Measurements from ENCODE around the gene ABO.
"Not testable (repeated sequence)": the region's sequence is repeated elsewhere in the genome, so short reads cannot be mapped to it uniquely, and the experiment has no call there.

Gene ABO

DNA sequence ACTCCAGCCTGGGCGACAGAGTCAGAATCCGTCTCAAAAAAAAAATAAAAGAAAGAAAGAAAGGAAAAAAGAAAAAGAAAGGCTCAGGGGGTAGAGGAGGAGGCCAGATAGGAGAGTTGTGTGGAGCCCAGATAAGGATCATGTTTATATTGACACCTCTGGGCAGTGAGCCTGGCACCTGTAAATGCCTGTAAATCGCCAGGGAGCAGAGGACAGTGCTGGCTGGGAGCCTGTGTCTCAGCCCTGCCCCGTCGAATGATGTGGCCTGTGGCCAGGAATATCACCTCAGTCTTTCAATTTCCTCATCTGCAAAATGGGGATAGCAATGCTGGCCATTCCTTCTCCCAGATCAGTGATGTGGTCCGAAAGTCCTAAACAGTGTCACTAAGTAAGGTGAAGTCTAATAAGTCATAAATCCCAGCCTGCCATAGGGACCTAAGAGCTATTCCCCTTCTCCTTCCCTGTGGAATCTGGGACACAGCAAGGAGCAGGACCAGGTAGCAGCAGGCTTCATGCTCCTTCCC, 10.3 kb upstream of the ABO start:
- H3K27me3 ChIP-seq (ENCODE audit: control insufficient read depth, low read length), result no peaks in the 10 kb centered on the region
- H4K20me1 ChIP-seq (ENCODE audit: control insufficient read depth, insufficient read depth, low read depth, low read length), result no peaks in the 10 kb centered on the region
- TF ChIP-seq EZH2phosphoT487 (IDR thresholded peaks at IDR 0.05; ENCODE audit: borderline replicate concordance, low read length), result no peak
- TF ChIP-seq, protein P1, sequence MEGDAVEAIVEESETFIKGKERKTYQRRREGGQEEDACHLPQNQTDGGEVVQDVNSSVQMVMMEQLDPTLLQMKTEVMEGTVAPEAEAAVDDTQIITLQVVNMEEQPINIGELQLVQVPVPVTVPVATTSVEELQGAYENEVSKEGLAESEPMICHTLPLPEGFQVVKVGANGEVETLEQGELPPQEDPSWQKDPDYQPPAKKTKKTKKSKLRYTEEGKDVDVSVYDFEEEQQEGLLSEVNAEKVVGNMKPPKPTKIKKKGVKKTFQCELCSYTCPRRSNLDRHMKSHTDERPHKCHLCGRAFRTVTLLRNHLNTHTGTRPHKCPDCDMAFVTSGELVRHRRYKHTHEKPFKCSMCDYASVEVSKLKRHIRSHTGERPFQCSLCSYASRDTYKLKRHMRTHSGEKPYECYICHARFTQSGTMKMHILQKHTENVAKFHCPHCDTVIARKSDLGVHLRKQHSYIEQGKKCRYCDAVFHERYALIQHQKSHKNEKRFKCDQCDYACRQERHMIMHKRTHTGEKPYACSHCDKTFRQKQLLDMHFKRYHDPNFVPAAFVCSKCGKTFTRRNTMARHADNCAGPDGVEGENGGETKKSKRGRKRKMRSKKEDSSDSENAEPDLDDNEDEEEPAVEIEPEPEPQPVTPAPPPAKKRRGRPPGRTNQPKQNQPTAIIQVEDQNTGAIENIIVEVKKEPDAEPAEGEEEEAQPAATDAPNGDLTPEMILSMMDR (IDR thresholded peaks at IDR 0.05; ENCODE audit: low read depth, low read length, poor library complexity, severe bottlenecking), result no peak
- H3K79me2 ChIP-seq (ENCODE audit: control insufficient read depth, low read length), result no peaks in the 10 kb centered on the region
- no peaks in the 10 kb centered on the region for H3F3A ChIP-seq (ENCODE audit: control insufficient read depth, insufficient read depth)
- no peak overlapping the region for H3K4me3 ChIP-seq (ENCODE audit: low read length)
- no peaks in the 10 kb centered on the region for H3K4me1 ChIP-seq (ENCODE audit: control insufficient read depth, low read length)
- H3K36me3 ChIP-seq (ENCODE audit: control insufficient read depth, low read length), result no peaks in the 10 kb centered on the region
- H3K4me2 ChIP-seq (ENCODE audit: low read length), result no peak overlapping the region
- peaks cover 4% of the 10 kb centered on the region; the same call in 1 of the 2 replicates for H3K9me3 ChIP-seq (ENCODE audit: control insufficient read depth, insufficient read depth, low read length)
- H3K27ac ChIP-seq (ENCODE audit: low read depth, low read length), result no peak overlapping the region
- H3K9me2 ChIP-seq (replicated peaks; ENCODE audit: control insufficient read depth, low read length), result no peaks in the 10 kb centered on the region

DNA sequence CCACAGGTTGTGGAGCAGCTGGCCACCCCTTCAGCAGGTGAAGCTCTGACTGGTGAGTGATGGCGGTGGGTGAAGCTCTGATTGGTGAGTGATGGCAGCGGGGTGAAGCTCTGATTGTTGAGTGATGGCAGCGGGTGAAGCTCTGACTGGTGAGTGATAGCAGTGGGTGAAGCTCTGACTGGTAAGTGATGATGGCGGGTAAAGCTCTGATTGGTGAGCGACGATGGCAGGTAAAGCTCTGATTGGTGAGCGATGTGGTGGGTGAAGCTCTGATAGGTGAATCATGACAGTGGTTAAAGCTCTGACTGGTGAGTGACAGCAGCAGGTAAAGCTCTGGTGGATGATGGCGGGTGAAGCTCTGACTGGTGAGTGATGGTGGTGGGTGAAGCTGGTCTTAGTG, 9.4 kb upstream of the ABO start:
- no peak for TF ChIP-seq EZH2phosphoT487 (IDR thresholded peaks at IDR 0.05; ENCODE audit: borderline replicate concordance, low read length)
- TF ChIP-seq, protein P1 (IDR thresholded peaks at IDR 0.05; ENCODE audit: low read depth, low read length, poor library complexity, severe bottlenecking), result no peak
- H3F3A ChIP-seq (ENCODE audit: control insufficient read depth, insufficient read depth), result no peaks in the 10 kb centered on the region
- no peaks in the 10 kb centered on the region for H3K27me3 ChIP-seq (ENCODE audit: control insufficient read depth, low read length)

DNA sequence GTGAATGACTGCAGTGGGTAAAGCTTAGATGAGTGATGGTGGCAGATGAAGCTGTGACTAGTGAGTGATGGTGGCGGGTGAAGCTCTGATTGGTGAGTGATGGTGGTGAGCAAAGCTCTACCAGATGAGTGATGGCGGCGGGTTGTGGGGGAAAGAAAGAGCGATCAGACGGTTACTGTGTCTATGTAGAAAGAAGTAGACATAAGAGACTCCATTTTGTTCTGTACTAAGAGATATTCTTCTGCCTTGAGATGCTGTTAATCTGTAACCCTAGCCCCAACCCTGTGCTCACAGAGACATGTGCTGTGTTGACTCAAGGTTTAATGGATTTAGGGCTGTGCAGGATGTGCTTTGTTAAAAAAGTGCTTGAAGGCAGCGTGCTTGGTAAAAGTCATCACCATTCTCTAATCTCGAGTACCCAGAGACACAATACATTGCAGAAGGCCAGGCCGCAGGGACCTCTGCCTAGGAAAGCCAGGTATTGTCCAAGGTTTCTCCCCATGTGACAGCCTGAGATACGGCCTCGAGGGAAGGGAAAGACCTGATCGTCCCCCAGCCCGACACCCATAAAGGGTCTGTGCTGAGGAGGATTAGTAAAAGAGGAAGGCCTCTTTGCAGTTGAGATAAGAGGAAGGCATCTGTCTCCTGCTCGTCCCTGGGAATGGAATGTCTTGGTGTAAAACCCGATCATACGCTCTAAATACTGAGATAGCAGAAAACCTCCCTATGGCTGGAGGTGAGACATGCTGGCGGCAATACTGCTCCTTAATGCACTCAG, 8.4 kb upstream of the ABO start:
- not testable (repeated sequence) for H3K4me1 ChIP-seq (ENCODE audit: control insufficient read depth, low read length); H3K27ac ChIP-seq (ENCODE audit: low read depth, low read length)

More for the DNA sequence above, 9.4 kb upstream of the ABO start:
- Histone ChIP-seq H3K36me3 (ENCODE audit: control insufficient read depth, low read length) (no peaks in the 10 kb centered on the region), H3K4me2 (ENCODE audit: low read length) (no peak overlapping the region), H3K9me3 (ENCODE audit: control insufficient read depth, insufficient read depth, low read length) (peaks cover 4% of the 10 kb centered on the region; the same call in 1 of the 2 replicates), H3K4me1 (ENCODE audit: control insufficient read depth, low read length) (no peaks in the 10 kb centered on the region), H4K20me1 (ENCODE audit: control insufficient read depth, insufficient read depth, low read depth, low read length) (no peaks in the 10 kb centered on the region), H3K9me2 (replicated peaks; ENCODE audit: control insufficient read depth, low read length) (no peaks in the 10 kb centered on the region), H3K4me3 (ENCODE audit: low read length) (no peak overlapping the region), H3K27ac (ENCODE audit: low read depth, low read length) (no peak overlapping the region), H3K79me2 (ENCODE audit: control insufficient read depth, low read length) (no peaks in the 10 kb centered on the region)

More for the DNA sequence above, 8.4 kb upstream of the ABO start:
- H3K9me3 ChIP-seq (ENCODE audit: control insufficient read depth, insufficient read depth, low read length); H4K20me1 ChIP-seq (ENCODE audit: control insufficient read depth, insufficient read depth, low read depth, low read length); H3K79me2 ChIP-seq (ENCODE audit: control insufficient read depth, low read length); H3K36me3 ChIP-seq (ENCODE audit: control insufficient read depth, low read length); H3K4me2 ChIP-seq (ENCODE audit: low read length); H3K9me2 ChIP-seq (replicated peaks; ENCODE audit: control insufficient read depth, low read length); H3F3A ChIP-seq (ENCODE audit: control insufficient read depth, insufficient read depth); H3K4me3 ChIP-seq (ENCODE audit: low read length); H3K27me3 ChIP-seq (ENCODE audit: control insufficient read depth, low read length): not testable (repeated sequence)

Data from DOHH2 (cell line).